Omental fat pad (tissue), 4 donors: ENCODE measurements around the gene JAKMIP1. TPM values are rescaled to one million over a fixed set of nuclear protein-coding genes. Genes with fewer than 3 reads are reported as not detected.

ENCODE experiments used
- ATAC-seq: fragments of 150-250 bp; one replicate; pipeline ENCODE4 v1.9.1; 2016; ENCODE audit warnings: mild to moderate bottlenecking, moderate library complexity; ENCODE audit not compliant: low FRiP score
- DNase-seq: peaks from one replicate; pipeline ENCODE4 v3.0.0-alpha.2; 2019; ENCODE audit warnings: low spot score
- total RNA-seq, 4 donors: library from RNA; depleted of rRNA; stranded (reverse); fragments of >200 nt; gene quantifications; one replicate each; pipeline ENCODE4 v1.1.0, GENCODE V29; 2016
- TF ChIP-seq, protein P1 (sequence below), 3 donors: fragments of 450-650 bp; IDR thresholded peaks; one replicate each; pipeline ENCODE4 v1.5.1; 2016 to 2017; ENCODE audit warnings: antibody characterized with exemption in 3 of 3, mild to moderate bottlenecking in 3 of 3, moderate library complexity in 2 of 3

Gene JAKMIP1
- total RNA-seq, 4 donors from 2014 or later, result 0.48 to 1.0 (median 0.63) TPM; not detected in 1

DNA sequence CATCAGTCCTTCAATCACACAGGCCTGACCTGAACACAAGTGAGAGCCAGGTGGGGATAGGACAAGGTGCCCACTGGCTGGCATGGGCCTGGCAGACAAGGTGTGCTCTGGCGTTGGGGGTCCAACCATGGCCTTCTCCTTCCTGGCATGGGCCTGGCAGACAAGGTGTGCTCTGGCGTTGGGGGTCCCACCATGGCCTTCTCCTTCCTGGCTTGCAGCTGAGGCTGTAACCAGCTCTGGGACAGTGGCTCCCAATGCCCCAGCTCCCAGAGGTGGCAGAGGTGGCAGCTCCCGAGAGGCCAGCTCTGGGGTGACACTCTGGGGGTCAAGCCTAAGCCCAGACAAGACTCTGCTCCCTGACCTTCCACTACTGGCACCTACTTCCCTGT, 62.6 kb downstream of the JAKMIP1 start:
- TF ChIP-seq, protein P1, sequence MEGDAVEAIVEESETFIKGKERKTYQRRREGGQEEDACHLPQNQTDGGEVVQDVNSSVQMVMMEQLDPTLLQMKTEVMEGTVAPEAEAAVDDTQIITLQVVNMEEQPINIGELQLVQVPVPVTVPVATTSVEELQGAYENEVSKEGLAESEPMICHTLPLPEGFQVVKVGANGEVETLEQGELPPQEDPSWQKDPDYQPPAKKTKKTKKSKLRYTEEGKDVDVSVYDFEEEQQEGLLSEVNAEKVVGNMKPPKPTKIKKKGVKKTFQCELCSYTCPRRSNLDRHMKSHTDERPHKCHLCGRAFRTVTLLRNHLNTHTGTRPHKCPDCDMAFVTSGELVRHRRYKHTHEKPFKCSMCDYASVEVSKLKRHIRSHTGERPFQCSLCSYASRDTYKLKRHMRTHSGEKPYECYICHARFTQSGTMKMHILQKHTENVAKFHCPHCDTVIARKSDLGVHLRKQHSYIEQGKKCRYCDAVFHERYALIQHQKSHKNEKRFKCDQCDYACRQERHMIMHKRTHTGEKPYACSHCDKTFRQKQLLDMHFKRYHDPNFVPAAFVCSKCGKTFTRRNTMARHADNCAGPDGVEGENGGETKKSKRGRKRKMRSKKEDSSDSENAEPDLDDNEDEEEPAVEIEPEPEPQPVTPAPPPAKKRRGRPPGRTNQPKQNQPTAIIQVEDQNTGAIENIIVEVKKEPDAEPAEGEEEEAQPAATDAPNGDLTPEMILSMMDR (IDR thresholded peaks at IDR 0.05), result no peak
- ATAC-seq (no peak), DNase-seq (no peak)

GRCh38 chr4:6137027-6137746, 63.2 kb downstream of the JAKMIP1 start:
- DNase-seq (no peak), ATAC-seq (no peak)
- TF ChIP-seq, protein P1 (IDR thresholded peaks at IDR 0.05), result no peak

DNA sequence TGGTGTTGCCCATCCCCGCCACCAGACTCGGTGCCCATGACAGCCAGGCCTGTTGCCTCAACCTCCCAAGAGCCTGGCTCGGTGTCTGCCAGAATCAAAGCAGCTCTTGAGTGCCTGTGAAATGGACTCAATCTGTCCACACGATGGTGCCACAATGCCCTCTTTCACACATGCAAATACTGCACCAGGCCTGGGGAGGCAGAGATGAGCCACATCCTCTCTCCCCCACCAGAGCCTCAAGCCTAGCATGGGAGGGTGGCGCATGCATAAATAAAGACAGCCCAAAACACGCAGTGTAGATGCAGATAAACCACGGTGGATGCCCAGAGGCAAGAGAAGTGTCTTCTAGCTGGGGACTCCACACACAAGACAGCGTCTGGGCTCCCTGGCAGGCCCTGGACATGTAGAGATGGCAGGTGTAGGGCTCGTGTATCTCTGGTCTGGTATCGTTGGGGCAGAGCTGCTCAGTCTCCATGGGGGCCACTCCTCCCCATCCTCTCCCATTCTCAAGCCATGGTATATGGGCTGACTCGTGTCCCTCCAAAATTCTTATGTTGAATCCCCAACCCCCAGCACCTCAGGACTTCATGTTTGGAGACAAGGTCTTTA, 65.6 kb downstream of the JAKMIP1 start:
- no peak for DNase-seq
- TF ChIP-seq, protein P1 (IDR thresholded peaks at IDR 0.05), result no peak

GRCh38 chr4:6132716-6133115, 67.6 kb downstream of the JAKMIP1 start:
- TF ChIP-seq, protein P1 (IDR thresholded peaks at IDR 0.05), result no peak
- DNase-seq (no peak), ATAC-seq (no peak)

More for the DNA sequence above, 65.6 kb downstream of the JAKMIP1 start:
- ATAC-seq, result no peak

GRCh38 chr4:6128221-6128850, 72.0 kb downstream of the JAKMIP1 start:
- no peak for ATAC-seq
- DNase-seq, result no peak
- TF ChIP-seq, protein P1 (IDR thresholded peaks at IDR 0.05), result no peak

- TF ChIP-seq, protein P1 (IDR thresholded peaks at IDR 0.05), result no peak
- no peak for ATAC-seq
- DNase-seq, result no peak
Observed at GRCh38 chr4:6126971-6127745, 73.2 kb downstream of the JAKMIP1 start.
